K562 (cell line): ENCODE results near the gene CCDC9. TPM values are rescaled to one million over a fixed set of nuclear protein-coding genes. Genes with fewer than 3 reads are reported as not detected.

ENCODE experiments used
- CBFB ChIP-seq: sonication (generic); formaldehyde crosslinking; IDR thresholded peaks from 2 replicates; pipeline ENCODE4 v1.4.0; 2020; ENCODE audit warnings: mild to moderate bottlenecking, missing genetic modification reagents
- CREBBP ChIP-seq: IDR thresholded peaks from one replicate; pipeline ENCODE4 v1.6.1; 2012; ENCODE audit warnings: low read depth, mild to moderate bottlenecking, control low read depth, inconsistent platforms, low read length
- FOS ChIP-seq: IDR thresholded peaks from 3 replicates; pipeline ENCODE4 v1.6.1; 2011; ENCODE audit not compliant: insufficient read length; ENCODE audit errors: extremely low read depth
- YBX1 ChIP-seq: fragments of 450-650 bp; IDR thresholded peaks from 2 replicates; pipeline ENCODE4 v1.7.1; 2016; ENCODE audit warnings: mild to moderate bottlenecking
- ZNF764 ChIP-seq: fragments of 250-450 bp; sonication (Bioruptor Pico); IDR thresholded peaks from 2 replicates; pipeline ENCODE4 v1.4.0; 2020; ENCODE audit warnings: low read depth, mild to moderate bottlenecking, moderate library complexity
- polyA plus RNA-seq, 8 experiments: library from polyadenylated mRNA; depleted of rRNA in 4 of 8; stranded (reverse) in 5 of 8; unstranded in 3 of 8; fragments of >200 nt; fragmentation: Nextera tagmentation in 2 of 8; fragmentation: Illumina TruSeq in 1 of 8; extraction: Ambion mirVana in 2 of 8; extraction: Trizol in 1 of 8; gene quantifications; 2 replicates each; pipeline versions ENCODE4 v1.2.1 to v1.2.3, GENCODE V29; 2011 to 2014; ENCODE audit warnings: inconsistent platforms in 1 of 8, missing spikeins in 1 of 8
- total RNA-seq, 7 experiments: library from RNA; depleted of rRNA in 6 of 7; stranded (reverse); fragments of >200 nt in 6 of 7; fragmentation: Illumina TruSeq in 2 of 7; extraction: Trizol in 2 of 7; gene quantifications; 2 replicates each; pipeline versions ENCODE4 v1.2.1 to v1.2.3, GENCODE V29; 2011 to 2021; ENCODE audit warnings: low replicate concordance in 1 of 7
- TF ChIP-seq, protein P1 (sequence below), 2 experiments: fragments of 450-650 bp in 1 of 2; sonication (generic) in 1 of 2; formaldehyde crosslinking in 1 of 2; IDR thresholded peaks; 2 replicates each; pipeline versions ENCODE4 v1.7.1 to v1.9.0; 2016 to 2022; ENCODE audit warnings: inconsistent platforms in 1 of 2, mild to moderate bottlenecking in 1 of 2, missing genetic modification reagents in 1 of 2
- TF ChIP-seq, protein P2 (sequence below): fragments of 450-650 bp; formaldehyde crosslinking; IDR thresholded peaks from 2 replicates; pipeline ENCODE4 v1.4.0; 2020; ENCODE audit warnings: mild to moderate bottlenecking, moderate library complexity

The CCDC9 gene
- total and polyA plus RNA-seq, 9 of the 15 experiments (the other 6 are each of a cell fraction or from before 2014, with no cell fraction given): 0.23 to 38.6 (median 8.4) TPM

DNA sequence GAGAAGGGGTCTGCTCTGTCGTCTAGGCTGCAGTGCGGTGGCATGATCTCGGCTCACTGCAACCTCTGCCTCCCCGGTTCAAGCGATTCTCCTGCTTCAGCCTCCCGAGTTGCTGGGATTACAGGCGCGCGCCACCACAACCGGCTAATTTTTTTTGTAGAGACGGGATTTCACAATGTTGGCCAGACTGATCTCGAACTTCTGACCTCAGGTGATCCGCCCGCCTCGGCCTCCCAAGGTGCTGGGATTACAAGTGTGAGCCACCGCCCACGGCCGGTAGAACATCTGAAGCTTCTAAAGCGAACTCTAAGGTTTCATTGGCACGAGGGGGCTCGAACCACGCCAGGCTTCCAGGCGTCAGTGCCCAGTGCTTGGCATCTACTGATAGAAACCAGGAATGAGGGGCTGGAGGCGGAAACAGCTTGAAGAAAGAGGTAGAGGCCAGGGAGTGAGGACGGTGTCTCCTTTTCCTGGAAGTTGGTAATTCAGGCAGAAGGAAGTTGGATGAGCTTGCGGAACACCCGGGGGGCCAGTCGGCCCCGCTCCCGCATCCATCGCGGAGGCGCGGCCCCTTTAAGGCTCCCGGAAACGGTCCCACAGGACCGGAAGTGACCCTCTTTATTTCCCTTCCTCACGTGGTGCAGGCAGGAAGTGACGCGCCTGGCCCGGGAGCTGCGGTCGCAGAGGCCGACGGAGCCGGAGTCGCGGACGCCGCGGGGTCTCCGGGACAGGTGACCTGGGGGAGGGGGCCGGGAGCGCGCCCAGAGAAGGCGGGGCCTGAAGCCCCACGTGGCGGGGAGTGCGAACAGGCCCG lies at the start of gene CCDC9 (continued):
- no peak for TF ChIP-seq YBX1
- TF ChIP-seq ZNF764 (CRISPR knock-in tag): no peak
- TF ChIP-seq CBFB (CRISPR knock-in tag): peak; percentile 86; the same call in 1 of the 2 replicates
- TF ChIP-seq, protein P1, sequence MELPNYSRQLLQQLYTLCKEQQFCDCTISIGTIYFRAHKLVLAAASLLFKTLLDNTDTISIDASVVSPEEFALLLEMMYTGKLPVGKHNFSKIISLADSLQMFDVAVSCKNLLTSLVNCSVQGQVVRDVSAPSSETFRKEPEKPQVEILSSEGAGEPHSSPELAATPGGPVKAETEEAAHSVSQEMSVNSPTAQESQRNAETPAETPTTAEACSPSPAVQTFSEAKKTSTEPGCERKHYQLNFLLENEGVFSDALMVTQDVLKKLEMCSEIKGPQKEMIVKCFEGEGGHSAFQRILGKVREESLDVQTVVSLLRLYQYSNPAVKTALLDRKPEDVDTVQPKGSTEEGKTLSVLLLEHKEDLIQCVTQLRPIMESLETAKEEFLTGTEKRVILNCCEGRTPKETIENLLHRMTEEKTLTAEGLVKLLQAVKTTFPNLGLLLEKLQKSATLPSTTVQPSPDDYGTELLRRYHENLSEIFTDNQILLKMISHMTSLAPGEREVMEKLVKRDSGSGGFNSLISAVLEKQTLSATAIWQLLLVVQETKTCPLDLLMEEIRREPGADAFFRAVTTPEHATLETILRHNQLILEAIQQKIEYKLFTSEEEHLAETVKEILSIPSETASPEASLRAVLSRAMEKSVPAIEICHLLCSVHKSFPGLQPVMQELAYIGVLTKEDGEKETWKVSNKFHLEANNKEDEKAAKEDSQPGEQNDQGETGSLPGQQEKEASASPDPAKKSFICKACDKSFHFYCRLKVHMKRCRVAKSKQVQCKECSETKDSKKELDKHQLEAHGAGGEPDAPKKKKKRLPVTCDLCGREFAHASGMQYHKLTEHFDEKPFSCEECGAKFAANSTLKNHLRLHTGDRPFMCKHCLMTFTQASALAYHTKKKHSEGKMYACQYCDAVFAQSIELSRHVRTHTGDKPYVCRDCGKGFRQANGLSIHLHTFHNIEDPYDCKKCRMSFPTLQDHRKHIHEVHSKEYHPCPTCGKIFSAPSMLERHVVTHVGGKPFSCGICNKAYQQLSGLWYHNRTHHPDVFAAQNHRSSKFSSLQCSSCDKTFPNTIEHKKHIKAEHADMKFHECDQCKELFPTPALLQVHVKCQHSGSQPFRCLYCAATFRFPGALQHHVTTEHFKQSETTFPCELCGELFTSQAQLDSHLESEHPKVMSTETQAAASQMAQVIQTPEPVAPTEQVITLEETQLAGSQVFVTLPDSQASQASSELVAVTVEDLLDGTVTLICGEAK (IDR thresholded peaks at IDR 0.05): peak; percentile 97
- TF ChIP-seq, protein P1 (CRISPR knock-in tag; IDR thresholded peaks at IDR 0.05): no peak
- TF ChIP-seq FOS: no peak
- TF ChIP-seq CREBBP: no peak
- TF ChIP-seq, protein P2, sequence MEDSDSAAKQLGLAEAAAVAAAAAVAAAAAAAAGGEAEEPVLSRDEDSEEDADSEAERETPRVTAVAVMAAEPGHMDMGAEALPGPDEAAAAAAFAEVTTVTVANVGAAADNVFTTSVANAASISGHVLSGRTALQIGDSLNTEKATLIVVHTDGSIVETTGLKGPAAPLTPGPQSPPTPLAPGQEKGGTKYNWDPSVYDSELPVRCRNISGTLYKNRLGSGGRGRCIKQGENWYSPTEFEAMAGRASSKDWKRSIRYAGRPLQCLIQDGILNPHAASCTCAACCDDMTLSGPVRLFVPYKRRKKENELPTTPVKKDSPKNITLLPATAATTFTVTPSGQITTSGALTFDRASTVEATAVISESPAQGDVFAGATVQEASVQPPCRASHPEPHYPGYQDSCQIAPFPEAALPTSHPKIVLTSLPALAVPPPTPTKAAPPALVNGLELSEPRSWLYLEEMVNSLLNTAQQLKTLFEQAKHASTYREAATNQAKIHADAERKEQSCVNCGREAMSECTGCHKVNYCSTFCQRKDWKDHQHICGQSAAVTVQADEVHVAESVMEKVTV (CRISPR knock-in tag): no peak
